HG03280 (cell line): ENCODE data around the gene NFKBIZ.
"Not testable (repeated sequence)": the region's sequence is repeated elsewhere in the genome, so short reads cannot be mapped to it uniquely, and the experiment has no call there.

Experiments
- ATAC-seq: cut with Tn5 transposase; IDR thresholded peaks from one replicate; pipeline ENCODE4 v1.9.1; 2021; ENCODE audit warnings: mild to moderate bottlenecking, moderate library complexity; ENCODE audit not compliant: unreplicated experiment

Gene NFKBIZ

GRCh38 chr3:101868534-101869464 is 19.5 kb downstream of the NFKBIZ start:
- ATAC-seq = no peak

- ATAC-seq = no peak
Measured at GRCh38 chr3:101870138-101870537, 20.8 kb downstream of the NFKBIZ start.

GRCh38 chr3:101873619-101874018 is 24.3 kb downstream of the NFKBIZ start:
- ATAC-seq = no peak

- ATAC-seq = no peak
Measured at GRCh38 chr3:101876142-101876541, 26.8 kb downstream of the NFKBIZ start.

- no peak for ATAC-seq
Measured at GRCh38 chr3:101878589-101878988, 29.3 kb downstream of the NFKBIZ start.

GRCh38 chr3:101879102-101879501 is 29.8 kb downstream of the NFKBIZ start:
- ATAC-seq = no peak

- no peak for ATAC-seq
Measured at GRCh38 chr3:101879623-101880284, 30.4 kb downstream of the NFKBIZ start.

GRCh38 chr3:101884776-101885175 is 35.5 kb downstream of the NFKBIZ start:
- ATAC-seq = no peak

- not testable (repeated sequence) for ATAC-seq
Measured at GRCh38 chr3:101885584-101885983, 36.3 kb downstream of the NFKBIZ start.

- no peak for ATAC-seq
Measured at GRCh38 chr3:101886626-101887025, 37.3 kb downstream of the NFKBIZ start.

GRCh38 chr3:101888653-101889052 is 39.3 kb downstream of the NFKBIZ start:
- ATAC-seq = no peak

GRCh38 chr3:101890716-101891115 is 41.4 kb downstream of the NFKBIZ start:
- no peak for ATAC-seq

- ATAC-seq = no peak
Measured at GRCh38 chr3:101892648-101893047, 43.3 kb downstream of the NFKBIZ start.

- ATAC-seq = no peak
Measured at GRCh38 chr3:101896083-101896757, 46.9 kb downstream of the NFKBIZ start.

GRCh38 chr3:101897013-101897412 is 47.7 kb downstream of the NFKBIZ start:
- no peak for ATAC-seq

- ATAC-seq = no peak
Measured at GRCh38 chr3:101898039-101898438, 48.7 kb downstream of the NFKBIZ start.

GRCh38 chr3:101898752-101899169 is 49.4 kb downstream of the NFKBIZ start:
- ATAC-seq = peak; percentile 71

GRCh38 chr3:101900316-101900715 is 51.0 kb downstream of the NFKBIZ start:
- ATAC-seq = no peak

GRCh38 chr3:101900736-101901135 is 51.4 kb downstream of the NFKBIZ start:
- no peak for ATAC-seq

- ATAC-seq = peak; percentile 50
Measured at GRCh38 chr3:101902041-101902440, 52.7 kb downstream of the NFKBIZ start.

GRCh38 chr3:101903451-101903871 is 54.1 kb downstream of the NFKBIZ start:
- no peak for ATAC-seq
